SU-DHL-6 (cell line): ENCODE results near the gene ST8SIA3.
"Not testable (repeated sequence)": the region's sequence is repeated elsewhere in the genome, so short reads cannot be mapped to it uniquely, and the experiment has no call there.

ENCODE experiments used
- H2AFZ ChIP-seq: fragments of 200-600 bp; sonication (generic); 2 replicates; pipeline ENCODE4 v1.6.1; 2014; ENCODE audit warnings: low read depth, mild to moderate bottlenecking, moderate library complexity, mixed read lengths, antibody characterized with exemption, low read length; ENCODE audit not compliant: severe bottlenecking
- H3F3A ChIP-seq: fragments of 200-600 bp; shearing (Covaris generic); 2 replicates; pipeline ENCODE4 v1.6.0; 2016; ENCODE audit warnings: antibody characterized with exemption, mild to moderate bottlenecking; ENCODE audit not compliant: insufficient read depth
- H3K27ac ChIP-seq: fragments of 200-600 bp; sonication (generic); 2 replicates; pipeline ENCODE4 v1.5.1; 2016; ENCODE audit warnings: low read depth, mild to moderate bottlenecking, low read length, moderate library complexity, mixed read lengths
- H3K27me3 ChIP-seq: fragments of 200-600 bp; sonication (generic), shearing (Covaris generic); 2 replicates; pipeline ENCODE4 v1.6.0; 2014; ENCODE audit warnings: mild to moderate bottlenecking, low read length
- H3K36me3 ChIP-seq: fragments of 200-600 bp; sonication (generic); 2 replicates; pipeline ENCODE4 v1.6.1; 2014; ENCODE audit warnings: mild to moderate bottlenecking, low read length, mixed read lengths
- H3K4me2 ChIP-seq: fragments of 300-600, 200-600 bp; shearing (Covaris generic), sonication (generic); 2 replicates; pipeline ENCODE4 v1.6.0; 2014; ENCODE audit warnings: low read length, low read depth, mild to moderate bottlenecking; ENCODE audit not compliant: poor library complexity, severe bottlenecking
- H3K4me3 ChIP-seq: fragments of 200-600 bp; sonication (generic); 2 replicates; pipeline ENCODE4 v1.5.1; 2014; ENCODE audit warnings: antibody characterized with exemption, low read length, mild to moderate bottlenecking, mixed read lengths; ENCODE audit not compliant: insufficient read depth, poor library complexity, severe bottlenecking
- H3K79me2 ChIP-seq: fragments of 200-600 bp; sonication (generic); 2 replicates; pipeline ENCODE4 v1.6.1; 2014; ENCODE audit warnings: mild to moderate bottlenecking, low read length, moderate library complexity; ENCODE audit not compliant: insufficient read depth
- H3K9ac ChIP-seq: fragments of 200-600 bp; sonication (generic); 2 replicates; pipeline ENCODE4 v1.7.0; 2014; ENCODE audit warnings: mild to moderate bottlenecking, low read length
- H3K9me2 ChIP-seq: fragments of 200-600 bp; sonication (generic); replicated peaks from 2 replicates; pipeline ENCODE4 v1.6.1; 2014; ENCODE audit warnings: low read length; ENCODE audit not compliant: insufficient read depth
- H3K9me3 ChIP-seq: fragments of 200-600 bp; sonication (generic); 2 replicates; pipeline ENCODE4 v1.6.1; 2014; ENCODE audit warnings: low read length, mixed read lengths; ENCODE audit not compliant: insufficient read depth
- H4K20me1 ChIP-seq: fragments of 200-600 bp; sonication (generic); 2 replicates; pipeline ENCODE4 v1.6.1; 2014; ENCODE audit warnings: low read depth, mild to moderate bottlenecking, antibody characterized with exemption, low read length, moderate library complexity, mixed read lengths
- CTCF ChIP-seq: fragments of 200-600 bp; sonication (generic); IDR thresholded peaks from one replicate; pipeline ENCODE4 v1.5.1; 2017; ENCODE audit warnings: antibody characterized with exemption, mild to moderate bottlenecking, low read length, moderate library complexity; ENCODE audit not compliant: insufficient read depth, poor library complexity, severe bottlenecking
- EZH2phosphoT487 ChIP-seq: fragments of 200-600 bp; sonication (generic), shearing (Covaris generic); conservative IDR thresholded peaks from 2 replicates; pipeline ENCODE4 v1.6.1; 2018; ENCODE audit warnings: mild to moderate bottlenecking, antibody characterized with exemption, low read length, moderate library complexity, mixed read lengths

The ST8SIA3 gene

GRCh38 chr18:57376503-57376902, 24.1 kb downstream of the ST8SIA3 start:
- H3K27ac ChIP-seq, result no peak overlapping the region
- no peaks in the 10 kb centered on the region for H3K27me3 ChIP-seq
- no peak for TF ChIP-seq EZH2phosphoT487
- no peak for TF ChIP-seq CTCF
- H4K20me1 ChIP-seq, result no peaks in the 10 kb centered on the region
- no peak overlapping the region for H3K4me2 ChIP-seq
- H3K36me3 ChIP-seq, result no peaks in the 10 kb centered on the region
- no peaks in the 10 kb centered on the region for H3K9me3 ChIP-seq
- no peaks in the 10 kb centered on the region for H3K79me2 ChIP-seq
- H3K9me2 ChIP-seq, result no peaks in the 10 kb centered on the region
- no peaks in the 10 kb centered on the region for H3F3A ChIP-seq
- H2AFZ ChIP-seq, result no peak overlapping the region
- H3K4me3 ChIP-seq, result no peak overlapping the region
- H3K9ac ChIP-seq, result no peak overlapping the region

GRCh38 chr18:57389271-57389670, 36.9 kb downstream of the ST8SIA3 start:
- Histone ChIP-seq H3K9ac (no peak overlapping the region), H2AFZ (no peak overlapping the region), H3K9me3 (0 out of 2 replicates have a peak, but pooled peaks cover 4% of the 10 kb centered on the region), H3K27ac (no peak overlapping the region), H3K36me3 (no peaks in the 10 kb centered on the region), H3F3A (no peaks in the 10 kb centered on the region), H3K27me3 (no peaks in the 10 kb centered on the region), H3K79me2 (no peaks in the 10 kb centered on the region), H3K4me2 (no peak overlapping the region), H3K4me3 (no peak overlapping the region), H3K9me2 (no peaks in the 10 kb centered on the region), H4K20me1 (no peaks in the 10 kb centered on the region)
- TF ChIP-seq CTCF (no peak), EZH2phosphoT487 (no peak)

GRCh38 chr18:57390044-57390443, 37.7 kb downstream of the ST8SIA3 start:
- Histone ChIP-seq H2AFZ (no peak overlapping the region), H3K36me3 (no peaks in the 10 kb centered on the region), H3K4me2 (no peak overlapping the region), H3K9me2 (no peaks in the 10 kb centered on the region), H3K9me3 (0 out of 2 replicates have a peak, but pooled peaks cover 4% of the 10 kb centered on the region), H3K27me3 (no peaks in the 10 kb centered on the region), H3K79me2 (no peaks in the 10 kb centered on the region), H3F3A (no peaks in the 10 kb centered on the region), H3K9ac (no peak overlapping the region), H3K27ac (no peak overlapping the region), H3K4me3 (no peak overlapping the region), H4K20me1 (no peaks in the 10 kb centered on the region)
- no peak for TF ChIP-seq EZH2phosphoT487
- TF ChIP-seq CTCF, result no peak

- H3F3A ChIP-seq, H3K4me2 ChIP-seq, H3K4me3 ChIP-seq, H3K27ac ChIP-seq, H4K20me1 ChIP-seq, H3K9me2 ChIP-seq, H2AFZ ChIP-seq, H3K27me3 ChIP-seq, H3K36me3 ChIP-seq, H3K9ac ChIP-seq, H3K79me2 ChIP-seq, H3K9me3 ChIP-seq: not testable (repeated sequence)
These were observed 42.4 kb downstream of the ST8SIA3 start for GRCh38 chr18:57394749-57395148.

- H4K20me1 ChIP-seq, H3F3A ChIP-seq, H3K9ac ChIP-seq, H3K27me3 ChIP-seq, H2AFZ ChIP-seq, H3K36me3 ChIP-seq, H3K4me3 ChIP-seq, H3K4me2 ChIP-seq, H3K9me3 ChIP-seq, H3K27ac ChIP-seq, H3K79me2 ChIP-seq, H3K9me2 ChIP-seq: not testable (repeated sequence)
These were observed 44.5 kb downstream of the ST8SIA3 start for GRCh38 chr18:57396831-57397230.
